GM21390 (cell line): ENCODE results near the gene CFAP92.
"Not testable (repeated sequence)": the region's sequence is repeated elsewhere in the genome, so short reads cannot be mapped to it uniquely, and the experiment has no call there.

ENCODE experiments used
- ATAC-seq: cut with Tn5 transposase; IDR thresholded peaks from one replicate; pipeline ENCODE4 v1.9.1; 2021; ENCODE audit not compliant: unreplicated experiment

CFAP92 gene

GRCh38 chr3:128906804-128907525, 86.9 kb downstream of the CFAP92 start:
- ATAC-seq, result no peak

GRCh38 chr3:128906031-128906803, 87.7 kb downstream of the CFAP92 start:
- ATAC-seq, result no peak

- ATAC-seq, result no peak
Measured at GRCh38 chr3:128903501-128903900, 90.4 kb downstream of the CFAP92 start.

- ATAC-seq, result no peak
Measured at GRCh38 chr3:128902426-128902825, 91.5 kb downstream of the CFAP92 start.

- no peak for ATAC-seq
Measured at GRCh38 chr3:128895843-128896697, 97.8 kb downstream of the CFAP92 start.

- ATAC-seq, result no peak
Measured at GRCh38 chr3:128889139-128889894, 104.6 kb downstream of the CFAP92 start.

GRCh38 chr3:128884992-128885391, 108.9 kb downstream of the CFAP92 start:
- ATAC-seq, result no peak

GRCh38 chr3:128882719-128883118, 111.2 kb downstream of the CFAP92 start:
- no peak for ATAC-seq

GRCh38 chr3:128881576-128881975, 112.3 kb downstream of the CFAP92 start:
- ATAC-seq, result no peak

GRCh38 chr3:128880455-128880854, 113.4 kb downstream of the CFAP92 start:
- not testable (repeated sequence) for ATAC-seq

GRCh38 chr3:128879991-128880390, 113.9 kb downstream of the CFAP92 start:
- ATAC-seq, result no peak

- peak; percentile 84 for ATAC-seq
Measured at GRCh38 chr3:128879125-128879969, 114.5 kb downstream of the CFAP92 start, which contains the start of gene ACAD9. ACAD9 (plus strand) TSS chr3:128879620; CDS start chr3:128879692, 72 bp downstream.

GRCh38 chr3:128878556-128879124, 115.2 kb downstream of the CFAP92 start:
- no peak for ATAC-seq

- no peak for ATAC-seq
Measured at GRCh38 chr3:128878011-128878457, 115.8 kb downstream of the CFAP92 start.

- no peak for ATAC-seq
Measured at GRCh38 chr3:128875556-128876120, 118.2 kb downstream of the CFAP92 start.

GRCh38 chr3:128874481-128875180, 119.2 kb downstream of the CFAP92 start:
- ATAC-seq, result no peak

GRCh38 chr3:128873244-128874022, 120.4 kb downstream of the CFAP92 start:
- no peak for ATAC-seq

GRCh38 chr3:128872744-128873143, 121.1 kb downstream of the CFAP92 start:
- ATAC-seq, result no peak
